ENCODE measurements around the gene PDE4B.

The PDE4B gene

GRCh38 chr1:66370462-66370971 lies 577.8 kb downstream of the PDE4B start:
- no peak for DNase-seq

- no peak for DNase-seq
Observed at GRCh38 chr1:66371233-66372005, 578.7 kb downstream of the PDE4B start.

GRCh38 chr1:66372522-66373101 lies 579.9 kb downstream of the PDE4B start:
- no peak for DNase-seq

DNA sequence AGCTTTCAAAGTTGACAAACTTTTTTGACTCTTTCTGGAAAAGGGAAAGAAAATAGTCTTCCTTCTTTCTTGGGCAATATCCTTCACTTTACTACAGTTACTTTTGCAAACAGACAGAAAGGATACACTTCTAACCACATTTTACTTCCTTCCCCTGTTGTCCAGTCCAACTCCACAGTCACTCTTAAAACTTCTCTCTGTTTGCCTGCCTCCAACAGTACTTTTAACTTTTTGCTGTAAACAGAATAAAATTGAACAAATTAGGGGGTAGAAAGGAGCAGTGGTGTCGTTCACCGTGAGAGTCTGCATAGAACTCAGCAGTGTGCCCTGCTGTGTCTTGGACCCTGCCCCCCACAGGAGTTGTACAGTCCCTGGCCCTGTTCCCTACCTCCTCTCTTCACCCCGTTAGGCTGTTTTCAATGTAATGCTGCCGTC lies 580.5 kb downstream of the PDE4B start:
- DNase-seq: no peak

DNA sequence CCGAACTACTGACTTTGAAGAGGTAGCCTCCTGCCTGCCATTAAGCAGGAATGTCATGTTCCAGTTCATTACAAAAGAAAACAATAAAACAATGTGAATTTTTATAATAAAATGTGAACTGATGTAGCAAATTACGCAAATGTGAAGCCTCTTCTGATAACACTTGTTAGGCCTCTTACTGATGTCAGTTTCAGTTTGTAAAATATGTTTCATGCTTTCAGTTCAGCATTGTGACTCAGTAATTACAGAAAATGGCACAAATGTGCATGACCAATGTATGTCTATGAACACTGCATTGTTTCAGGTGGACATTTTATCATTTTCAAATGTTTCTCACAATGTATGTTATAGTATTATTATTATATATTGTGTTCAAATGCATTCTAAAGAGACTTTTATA lies 581.5 kb downstream of the PDE4B start:
- DNase-seq: no peak

GRCh38 chr1:66374561-66375111 lies 581.9 kb downstream of the PDE4B start:
- DNase-seq: no peak

GRCh38 chr1:66375125-66375524 lies 582.4 kb downstream of the PDE4B start:
- no peak for DNase-seq

GRCh38 chr1:66380452-66381212 lies 587.9 kb downstream of the PDE4B start:
- DNase-seq: no peak

DNA sequence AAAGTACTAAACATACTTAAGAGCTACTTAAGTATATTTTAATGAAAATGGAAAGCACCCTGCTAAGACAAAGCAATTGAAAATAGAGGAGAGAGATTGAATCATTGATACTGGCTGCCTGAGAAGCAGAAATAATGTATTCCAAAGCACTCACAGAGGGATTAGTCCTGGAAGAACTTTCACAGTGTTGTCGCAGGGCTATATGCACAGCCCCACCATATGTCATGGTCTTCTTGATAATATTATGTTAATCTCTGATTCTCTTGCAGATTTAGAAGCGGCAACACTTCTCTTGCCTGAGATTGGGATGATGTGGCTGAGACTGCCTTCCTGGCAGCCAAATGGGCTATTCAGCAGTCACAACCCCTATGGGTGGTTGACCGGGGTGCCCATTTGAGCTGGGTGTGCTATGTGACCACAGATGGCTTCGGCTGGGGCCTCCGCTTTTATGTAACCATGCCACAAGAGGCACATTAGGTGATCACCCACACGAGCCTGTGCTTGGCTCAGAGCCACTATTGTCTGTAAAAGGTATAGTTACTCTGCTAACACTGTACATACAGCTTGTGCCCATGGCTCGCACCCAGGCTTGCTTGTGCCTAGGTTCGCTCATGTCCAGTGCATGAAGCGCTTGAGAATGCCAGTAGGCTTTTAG lies 589.1 kb downstream of the PDE4B start:
- DNase-seq: no peak

DNA sequence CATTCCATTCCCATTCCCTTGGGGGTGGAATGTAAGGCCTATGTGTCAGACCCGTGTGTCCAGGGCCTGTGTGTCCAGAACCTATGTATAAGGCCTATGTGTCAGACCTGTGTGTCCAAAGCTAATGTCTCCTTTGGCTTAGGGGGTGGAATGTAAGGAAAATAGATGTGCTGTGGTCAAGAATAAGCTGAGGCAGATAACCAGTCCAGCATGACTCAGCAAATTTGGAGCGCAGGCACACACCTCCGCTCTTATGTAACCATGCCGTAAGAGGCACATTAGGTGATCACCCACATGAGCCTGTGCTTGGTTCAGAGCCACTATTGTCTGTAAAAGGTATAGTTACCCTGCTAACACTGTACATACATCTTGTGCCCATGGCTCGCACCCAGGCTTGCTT lies 590.5 kb downstream of the PDE4B start:
- DNase-seq: no peak

- DNase-seq: no peak
Observed at GRCh38 chr1:66383611-66384010, 590.9 kb downstream of the PDE4B start.

GRCh38 chr1:66384258-66384921 lies 591.7 kb downstream of the PDE4B start:
- no peak for DNase-seq

DNA sequence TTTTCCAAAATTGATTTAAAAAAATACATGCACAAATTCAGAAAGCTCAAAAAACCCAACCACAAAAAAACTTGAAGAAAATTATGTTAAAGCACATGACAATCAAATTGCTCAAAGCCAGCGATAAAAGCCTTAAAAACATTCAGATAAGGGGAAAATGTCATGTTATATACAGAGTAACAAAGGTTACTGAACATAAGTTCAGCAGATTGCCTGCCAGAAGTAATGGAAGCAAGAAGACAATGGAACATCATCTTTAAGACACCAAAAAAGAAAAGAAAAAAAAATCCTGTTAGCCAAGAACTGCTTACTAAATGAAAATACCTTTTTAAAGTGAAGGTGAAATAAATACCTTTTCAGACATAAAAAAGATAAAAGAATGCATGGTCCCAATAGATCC lies 594.0 kb downstream of the PDE4B start:
- no peak for DNase-seq

DNA sequence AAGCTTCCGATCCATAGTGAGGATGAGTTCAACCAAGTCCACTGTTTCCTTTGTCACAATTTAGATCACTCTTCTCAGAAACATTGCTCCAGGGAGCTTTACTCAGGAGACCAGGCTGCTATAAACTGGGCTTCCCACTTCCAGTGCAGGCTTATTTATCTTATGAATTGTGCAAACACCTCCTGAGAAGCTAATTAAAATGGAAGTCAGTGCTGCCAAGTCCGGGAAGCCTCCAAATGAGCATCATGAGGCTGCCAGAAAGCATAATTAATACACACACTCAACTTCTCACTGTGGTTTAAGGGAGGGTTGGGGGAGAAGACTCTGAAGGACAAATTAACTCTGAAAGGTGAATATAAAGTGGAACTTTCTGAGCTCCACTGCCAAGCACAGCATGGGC lies 596.2 kb downstream of the PDE4B start:
- no peak for DNase-seq

GRCh38 chr1:66393586-66394287 lies 601.0 kb downstream of the PDE4B start:
- no peak for DNase-seq

GRCh38 chr1:66394603-66395002 lies 601.9 kb downstream of the PDE4B start:
- DNase-seq: no peak

- DNase-seq: no peak
Observed at GRCh38 chr1:66395202-66396061, 602.7 kb downstream of the PDE4B start.

- DNase-seq: no peak
Observed at GRCh38 chr1:66396212-66396890, 603.7 kb downstream of the PDE4B start.

GRCh38 chr1:66397192-66397591 lies 604.5 kb downstream of the PDE4B start:
- DNase-seq: no peak

All from right kidney (tissue), 1 donor.